OCI-M1 (cell line): ENCODE results near the gene ZSWIM4.

ENCODE experiments used
- DNase-seq: peaks from one replicate; lab custom pipeline; 2025; lab: John Stamatoyannopoulos, UW

Gene ZSWIM4

GRCh38 chr19:13808856-13809255 is 13.6 kb downstream of the ZSWIM4 start:
- no peak for DNase-seq

DNA sequence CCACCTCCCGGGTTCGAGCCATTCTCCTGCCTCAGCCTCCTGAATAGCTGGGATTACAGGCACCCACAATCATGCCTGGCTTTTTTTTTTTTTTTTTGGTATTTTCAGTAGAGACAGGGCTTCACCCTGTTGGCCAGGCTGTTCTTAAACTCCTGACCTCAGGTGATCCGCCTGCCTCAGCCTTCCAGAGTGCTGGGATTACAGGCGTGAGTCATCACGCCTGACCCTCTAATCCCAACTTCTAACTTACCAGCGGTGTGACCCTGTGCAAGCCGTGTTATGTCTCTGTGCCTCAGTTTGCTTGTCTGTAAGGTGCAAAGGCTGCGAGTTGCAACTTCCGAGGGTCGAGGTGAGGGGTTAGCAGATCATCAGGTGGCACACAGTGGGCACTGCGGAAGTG is 17.3 kb downstream of the ZSWIM4 start:
- DNase-seq = no peak

DNA sequence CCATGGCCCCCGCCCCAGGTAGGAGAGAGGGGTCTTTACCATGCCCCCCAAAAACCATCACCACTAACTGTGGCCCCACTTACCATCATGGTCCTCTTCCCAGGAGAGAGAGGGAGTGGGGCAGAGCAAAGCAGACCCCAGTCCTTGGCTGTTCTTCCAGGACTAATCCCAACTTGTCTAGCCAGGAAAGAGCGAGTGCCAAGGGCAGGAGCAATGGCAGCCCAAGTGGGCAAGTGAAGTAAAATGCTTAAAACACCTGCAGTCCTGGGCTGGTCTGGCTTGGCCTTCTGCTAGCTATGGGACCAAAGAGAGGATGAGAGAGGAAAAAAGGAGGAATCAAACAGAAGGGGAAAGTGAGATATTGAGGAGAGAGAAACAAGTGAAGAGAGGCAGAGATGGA is 17.9 kb downstream of the ZSWIM4 start:
- no peak for DNase-seq

DNA sequence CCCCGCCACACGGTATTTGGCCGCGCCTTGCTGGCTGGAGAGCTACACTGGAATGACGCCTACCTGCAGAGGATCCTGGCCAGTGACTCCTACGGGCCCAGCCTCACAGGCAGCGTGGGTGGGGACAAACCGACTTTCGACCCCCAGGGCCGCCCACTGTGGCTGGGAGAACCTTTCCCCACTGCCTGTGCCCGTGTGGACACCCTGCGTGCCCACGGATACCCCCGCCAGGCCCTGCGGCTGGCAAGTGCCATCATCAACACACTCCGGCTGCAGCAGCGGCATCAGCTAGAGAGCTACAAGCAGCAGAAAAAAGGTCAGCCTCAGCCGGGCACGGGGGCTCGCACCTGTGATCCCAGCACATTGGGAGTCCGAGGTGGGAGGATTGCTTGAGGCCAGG is 19.3 kb downstream of the ZSWIM4 start:
- DNase-seq = no peak

GRCh38 chr19:13817018-13817614 is 21.9 kb downstream of the ZSWIM4 start:
- DNase-seq = no peak

DNA sequence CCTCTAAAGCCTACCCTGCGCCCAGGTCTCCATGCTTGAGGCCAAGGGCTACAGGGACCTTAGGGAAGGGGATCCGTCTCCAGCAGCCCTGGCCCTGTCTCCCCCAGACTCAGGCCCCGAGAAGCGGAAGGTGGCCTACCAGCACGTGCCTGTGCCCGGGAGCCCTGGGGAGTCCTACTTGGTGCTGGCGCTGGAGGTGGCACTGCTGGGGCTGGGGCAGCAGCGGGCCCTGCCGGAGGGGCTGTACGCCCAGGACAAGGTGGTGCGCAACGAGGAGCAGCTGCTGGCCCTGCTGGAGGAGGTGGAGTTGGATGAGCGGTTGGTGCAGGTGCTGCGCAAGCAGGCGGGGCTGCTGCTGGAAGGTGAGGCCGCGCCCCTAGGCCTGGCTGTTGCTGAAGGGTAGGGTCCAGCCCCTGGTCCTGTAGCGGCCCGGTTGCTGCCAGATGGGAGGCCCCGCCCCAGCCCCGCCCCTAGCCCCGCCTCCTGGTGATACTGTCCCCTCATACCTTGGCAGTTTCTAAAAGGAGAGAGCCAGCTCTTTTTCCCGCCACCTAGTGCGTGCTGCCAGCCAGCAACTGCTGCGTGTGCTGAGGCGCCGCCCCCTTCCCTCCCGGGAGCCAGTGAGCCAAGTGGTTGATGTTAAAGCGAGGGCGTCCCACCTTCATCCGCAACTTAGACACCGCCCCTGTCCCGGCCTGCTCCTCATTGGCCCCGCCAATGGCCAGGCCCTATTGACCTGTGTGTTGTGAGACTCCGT is 22.6 kb downstream of the ZSWIM4 start:
- no peak for DNase-seq

- DNase-seq = no peak
Observed at GRCh38 chr19:13819238-13819637, 24.0 kb downstream of the ZSWIM4 start.

- no peak for DNase-seq
Observed at GRCh38 chr19:13821292-13821691, 26.0 kb downstream of the ZSWIM4 start.

DNA sequence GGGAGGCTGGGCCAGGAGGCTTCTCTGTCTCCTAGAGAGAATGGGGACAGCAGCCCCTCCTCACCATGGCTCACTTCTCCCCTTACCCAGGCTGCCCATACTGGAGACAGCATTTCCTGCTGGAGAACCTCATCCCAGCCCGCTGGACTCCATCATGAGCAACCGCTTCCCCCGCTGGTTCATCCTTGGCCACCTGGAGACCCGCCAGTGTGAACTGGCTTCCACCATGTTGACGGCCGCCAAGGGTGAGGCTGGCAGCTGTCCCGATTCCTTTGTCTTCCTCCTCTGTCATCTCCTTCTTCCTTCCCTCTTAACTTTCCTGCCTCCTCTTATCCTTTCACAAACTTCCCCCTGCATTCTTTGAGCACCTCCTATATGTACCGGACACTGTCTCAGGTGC is 28.0 kb downstream of the ZSWIM4 start:
- no peak for DNase-seq

DNA sequence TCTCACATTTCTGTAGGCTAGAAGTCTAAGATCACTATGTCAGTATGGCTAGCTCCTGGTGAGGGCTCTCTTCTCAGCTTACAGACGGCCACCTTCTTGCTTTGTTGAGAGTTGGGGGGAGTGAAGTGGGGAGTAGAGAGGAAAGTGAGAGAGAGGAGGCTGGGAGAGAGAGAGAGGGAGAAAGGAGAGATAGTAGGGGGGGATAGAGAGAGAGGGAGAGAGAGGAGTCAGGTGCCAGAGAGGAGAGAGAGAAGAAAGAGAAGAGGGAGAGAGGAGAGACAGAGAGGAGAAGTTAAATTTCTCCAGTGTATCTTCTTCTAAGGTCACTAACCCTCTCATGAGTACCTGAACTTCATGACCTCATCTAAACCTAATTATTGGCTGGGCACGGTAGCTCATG is 28.7 kb downstream of the ZSWIM4 start:
- DNase-seq = no peak

DNA sequence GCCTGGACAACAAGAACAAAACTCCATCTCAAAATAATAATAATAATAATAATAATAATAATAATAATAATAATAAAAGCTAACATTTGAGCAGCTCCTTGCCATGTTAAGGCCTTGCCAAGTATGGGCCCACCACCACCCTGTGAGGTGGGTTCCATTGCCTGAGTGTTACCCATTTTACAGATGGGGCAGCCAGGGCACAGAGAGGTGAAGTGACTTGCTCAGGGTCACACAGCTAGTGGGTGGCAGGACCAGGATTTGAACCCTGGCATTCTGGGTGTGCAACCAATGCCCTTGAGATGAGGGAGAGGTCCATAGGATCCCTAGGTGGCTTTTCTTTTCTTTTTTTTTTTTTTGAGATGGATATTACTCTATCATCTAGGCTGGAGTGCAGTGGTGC is 29.5 kb downstream of the ZSWIM4 start:
- no peak for DNase-seq

- DNase-seq = peak; percentile 63
Observed at GRCh38 chr19:13825489-13826441, 30.5 kb downstream of the ZSWIM4 start.

DNA sequence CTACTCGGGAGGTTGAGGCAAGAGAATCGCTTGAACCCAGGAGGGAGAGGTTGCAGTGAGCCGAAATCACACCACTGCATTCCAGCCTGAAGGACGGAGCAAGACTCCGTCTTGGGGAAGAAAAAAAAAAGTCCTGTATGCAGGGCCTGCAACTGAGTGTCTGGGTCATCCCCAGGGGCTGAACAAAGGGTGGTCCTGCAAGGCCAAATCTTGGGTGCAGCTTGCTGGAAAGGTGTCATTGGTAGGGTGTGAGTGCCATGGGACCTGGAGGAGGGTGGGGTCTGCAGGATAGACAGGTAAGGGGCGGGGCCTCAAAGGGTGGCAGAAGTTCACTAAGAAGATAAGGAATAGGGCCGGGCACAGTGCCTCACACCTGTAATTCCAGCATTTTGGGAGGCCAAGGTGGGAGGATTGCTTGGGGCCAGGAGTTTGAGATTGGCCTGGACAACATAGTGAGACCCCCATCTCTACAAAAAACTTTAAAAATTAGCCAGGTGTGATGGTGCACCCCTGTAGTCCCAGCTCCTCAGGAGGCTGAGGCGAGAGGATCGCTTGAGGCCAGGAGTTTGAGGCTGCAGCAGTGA is 31.5 kb downstream of the ZSWIM4 start:
- DNase-seq = no peak

DNA sequence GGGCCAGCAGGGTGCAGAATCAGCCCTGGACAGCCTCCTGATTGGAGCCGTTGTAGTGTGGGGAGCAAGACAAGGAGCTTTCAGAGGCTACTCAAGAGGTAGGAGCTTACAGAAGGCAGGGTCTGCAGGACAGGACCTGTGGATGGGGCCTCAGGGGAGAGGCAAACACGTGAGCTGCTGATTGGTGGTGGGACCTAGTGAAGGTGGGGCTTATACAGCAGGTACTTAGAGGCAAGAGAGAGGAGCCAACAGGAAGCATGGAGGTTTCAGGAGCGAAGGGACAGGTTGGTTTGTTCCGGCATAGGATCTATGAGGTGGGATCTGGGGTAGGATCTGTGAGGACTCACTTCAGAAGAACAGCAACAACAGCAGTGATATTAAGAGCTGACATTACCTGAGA is 32.4 kb downstream of the ZSWIM4 start:
- peak; percentile 55 for DNase-seq

DNA sequence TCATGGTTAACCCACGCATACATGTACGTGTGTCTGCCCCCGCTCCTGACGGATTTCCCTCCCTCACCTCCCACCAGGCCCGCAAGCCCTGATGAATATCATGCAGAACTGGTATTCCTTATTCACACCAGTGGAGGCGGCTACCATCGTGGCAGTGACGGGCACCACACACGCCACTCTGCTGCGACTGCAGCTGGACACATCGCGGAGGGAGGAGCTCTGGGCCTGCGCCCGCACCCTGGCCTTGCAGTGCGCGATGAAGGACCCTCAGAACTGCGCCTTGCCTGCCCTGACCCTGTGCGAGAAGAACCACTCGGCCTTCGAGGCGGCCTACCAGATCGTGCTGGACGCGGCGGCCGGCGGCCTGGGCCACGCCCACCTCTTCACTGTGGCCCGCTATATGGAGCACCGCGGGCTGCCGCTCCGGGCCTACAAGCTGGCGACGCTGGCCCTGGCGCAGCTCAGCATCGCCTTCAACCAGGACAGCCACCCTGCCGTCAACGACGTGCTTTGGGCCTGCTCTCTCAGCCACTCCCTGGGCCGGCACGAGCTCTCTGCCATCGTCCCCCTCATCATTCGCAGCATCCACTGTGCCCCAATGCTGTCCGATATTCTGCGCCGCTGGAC is 35.0 kb downstream of the ZSWIM4 start:
- no peak for DNase-seq

DNA sequence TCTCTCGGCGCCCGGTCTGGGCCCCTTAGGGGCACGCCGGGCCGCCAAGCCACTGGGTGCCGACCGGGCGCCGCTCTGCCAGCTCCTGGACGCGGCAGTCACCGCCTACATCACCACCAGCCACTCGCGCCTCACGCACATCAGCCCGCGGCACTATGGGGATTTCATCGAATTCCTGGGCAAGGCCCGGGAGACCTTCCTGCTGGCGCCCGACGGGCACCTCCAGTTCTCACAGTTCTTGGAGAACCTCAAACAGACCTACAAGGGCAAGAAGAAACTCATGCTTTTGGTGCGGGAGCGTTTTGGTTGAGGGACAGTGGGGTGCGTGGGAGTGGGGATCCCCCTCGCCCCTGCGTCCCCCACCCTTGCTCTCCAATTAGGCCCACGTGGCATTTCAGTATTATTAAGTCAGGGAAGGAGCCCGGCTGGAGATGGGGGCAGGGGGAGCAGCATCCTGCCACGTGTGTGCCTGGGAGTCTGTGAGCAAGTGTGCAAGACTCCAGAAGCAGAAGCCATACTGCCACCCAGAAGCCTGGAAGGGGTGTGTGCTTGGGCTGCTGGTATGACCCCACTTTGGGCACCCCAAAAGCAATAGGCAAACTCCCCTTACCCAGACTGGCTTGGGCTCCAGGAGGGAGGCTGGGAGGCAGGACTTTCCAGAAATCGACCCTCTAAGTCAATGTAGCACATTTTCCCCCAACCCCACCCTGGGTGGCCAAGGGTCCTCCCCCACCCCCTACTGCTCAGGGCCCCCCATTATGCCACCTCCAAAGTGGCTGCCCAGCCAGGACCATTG is 35.7 kb downstream of the ZSWIM4 start:
- DNase-seq = no peak

DNA sequence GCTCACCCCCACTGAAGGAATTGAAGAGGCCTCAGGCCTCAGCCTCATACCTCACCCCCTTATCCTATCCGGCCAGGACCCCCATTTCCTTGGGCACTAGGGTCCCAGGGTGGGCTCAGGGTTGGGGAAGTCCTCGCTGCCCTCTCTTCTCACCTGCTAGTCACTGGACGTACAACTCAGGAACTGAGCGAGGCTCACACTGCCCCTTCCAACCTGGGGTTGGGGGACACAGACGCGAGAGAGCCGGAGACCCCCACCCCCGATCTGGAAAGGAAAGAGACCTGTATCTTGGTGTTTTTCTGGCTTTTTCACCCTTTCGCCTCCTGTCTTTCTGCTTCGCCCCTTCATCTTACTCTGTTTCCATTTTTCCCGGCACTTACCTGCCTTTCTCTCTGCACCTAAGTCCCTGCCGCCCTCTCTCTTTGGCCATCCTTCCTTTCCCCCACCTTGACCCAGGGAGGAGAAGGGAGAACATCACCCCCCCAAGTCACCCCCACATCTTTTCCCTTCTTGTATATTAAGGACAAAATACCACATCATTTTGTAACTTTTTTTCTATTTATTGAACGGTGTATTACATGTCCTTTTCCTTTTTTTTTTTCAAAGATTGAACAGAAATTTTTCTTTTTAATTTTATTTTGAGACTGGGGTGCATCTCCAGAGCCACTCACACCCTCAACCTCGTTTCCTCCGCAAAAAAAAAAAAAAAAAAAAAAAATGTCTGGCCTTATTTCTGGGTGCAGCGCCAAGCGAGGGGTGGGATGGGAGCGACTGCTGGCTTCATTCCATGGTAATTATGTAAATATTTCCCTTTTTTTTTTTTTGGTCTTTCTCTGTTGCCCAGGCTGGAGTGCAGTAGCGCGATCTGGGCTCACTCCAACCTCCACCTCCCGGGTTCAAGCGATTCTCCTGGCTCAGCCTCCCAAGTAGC is 36.6 kb downstream of the ZSWIM4 start:
- no peak for DNase-seq

GRCh38 chr19:13833330-13834243 is 38.3 kb downstream of the ZSWIM4 start:
- peak; percentile 100 for DNase-seq
